ENCODE measurements around the gene NYAP2.

The NYAP2 gene

DNA sequence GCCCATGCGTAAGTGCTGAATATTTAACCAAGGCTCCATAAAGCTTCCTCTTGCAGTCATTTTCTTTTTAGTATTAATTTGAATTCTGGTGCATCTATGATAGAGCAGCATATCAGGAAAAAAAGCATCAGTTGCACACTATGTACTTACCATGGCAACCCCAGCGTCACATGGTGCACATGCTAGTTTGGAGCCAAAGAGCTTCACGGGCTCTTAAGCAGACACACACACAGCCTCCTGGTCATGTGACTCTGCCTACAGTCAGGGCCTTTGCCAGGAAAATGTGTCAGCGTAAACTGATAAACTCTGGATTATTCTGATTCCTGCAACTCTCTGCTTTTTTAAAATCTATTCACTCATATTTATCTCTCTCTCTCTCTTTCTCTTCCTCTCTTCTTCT is 30.2 kb downstream of the NYAP2 start:
- DNase-seq: peak; percentile 8

DNA sequence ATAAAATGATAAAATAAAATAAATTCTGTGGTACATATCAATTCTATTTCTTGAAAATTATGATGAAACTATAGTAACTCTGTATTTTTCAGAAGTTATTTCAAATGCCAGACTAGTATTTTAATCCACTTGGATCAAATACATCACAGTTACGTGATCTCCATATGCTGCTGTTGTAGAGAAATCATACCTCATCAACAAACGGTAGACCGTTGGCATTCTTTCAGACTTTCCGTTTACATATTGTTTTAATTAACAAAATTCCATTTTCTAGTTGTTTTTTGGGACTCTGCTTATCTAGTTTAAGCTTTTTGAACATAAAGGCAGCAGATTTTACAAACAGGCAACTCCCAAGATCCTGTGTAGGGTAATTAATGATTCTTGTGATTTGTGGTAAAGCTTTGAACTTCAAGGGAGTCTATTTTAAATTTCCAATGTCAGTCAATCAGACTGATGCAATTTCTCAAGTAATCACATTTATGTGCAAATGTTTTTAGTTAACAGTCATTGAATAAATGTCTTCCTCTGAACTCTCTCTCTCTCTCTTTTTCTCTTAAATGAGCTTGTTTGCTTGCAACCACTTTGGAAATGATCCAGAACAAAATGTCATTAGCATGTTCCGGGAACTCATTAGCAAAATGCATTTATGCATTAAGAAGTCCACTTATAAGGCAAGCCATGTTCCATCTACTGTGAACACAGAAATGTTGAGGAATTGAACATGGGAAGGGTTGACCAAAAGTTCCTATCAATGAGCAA is 31.8 kb downstream of the NYAP2 start:
- no peak for DNase-seq

DNA sequence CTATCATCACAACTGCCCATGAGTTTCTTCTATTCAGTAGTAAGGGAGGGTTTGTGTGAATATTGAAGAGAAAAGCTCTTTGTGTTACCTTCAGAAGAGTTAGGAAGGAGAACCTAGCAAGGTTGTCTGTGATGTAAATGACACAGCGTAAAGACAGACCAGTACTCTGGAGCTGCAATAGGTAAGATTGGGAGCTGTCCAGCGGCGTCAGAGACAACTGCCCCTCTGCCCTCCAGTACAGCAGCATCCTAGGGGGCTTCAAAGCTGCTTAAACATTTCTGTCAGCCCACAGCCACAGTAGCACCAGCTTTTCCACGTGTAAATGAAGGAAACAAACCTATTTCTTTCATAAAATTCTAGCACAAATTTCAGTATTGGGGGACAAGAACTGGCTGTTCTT is 34.5 kb downstream of the NYAP2 start:
- DNase-seq: no peak

DNA sequence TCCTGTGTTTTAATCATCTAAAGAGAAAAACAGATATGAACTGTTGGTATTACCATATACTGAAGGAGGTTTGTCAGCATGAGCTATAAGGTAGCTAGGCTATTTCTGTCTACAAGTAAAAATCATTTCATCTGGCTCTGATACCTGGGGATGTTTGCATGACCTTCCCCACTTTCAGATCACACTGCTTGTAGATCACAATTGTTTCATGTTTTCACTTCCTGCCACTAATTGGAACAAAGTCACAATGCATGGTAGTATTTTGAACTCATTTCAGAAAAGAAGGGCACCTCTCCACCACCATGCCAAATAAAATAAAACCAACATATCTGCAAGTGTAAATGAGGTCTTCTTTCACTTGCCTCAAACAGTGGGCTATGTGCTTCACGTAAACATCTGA is 37.8 kb downstream of the NYAP2 start:
- DNase-seq: no peak

DNA sequence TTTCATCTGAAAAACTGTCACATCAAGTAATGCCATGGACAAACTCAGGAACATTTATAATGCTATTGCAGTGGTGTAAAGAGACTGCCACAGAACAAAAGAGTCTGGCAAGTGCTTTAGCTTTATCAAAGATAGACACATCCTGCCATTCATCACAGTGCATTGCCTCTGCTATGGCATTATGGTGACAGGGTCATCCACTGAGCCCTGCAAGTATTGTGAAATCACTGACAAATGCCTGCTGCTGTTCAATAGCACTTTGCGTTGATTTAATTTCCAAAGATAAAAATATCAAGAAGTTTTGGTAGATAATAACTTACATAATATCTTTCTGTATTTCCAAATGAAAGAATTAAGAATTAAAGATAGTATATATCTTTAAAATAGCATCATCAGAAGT is 38.7 kb downstream of the NYAP2 start:
- no peak for DNase-seq

DNA sequence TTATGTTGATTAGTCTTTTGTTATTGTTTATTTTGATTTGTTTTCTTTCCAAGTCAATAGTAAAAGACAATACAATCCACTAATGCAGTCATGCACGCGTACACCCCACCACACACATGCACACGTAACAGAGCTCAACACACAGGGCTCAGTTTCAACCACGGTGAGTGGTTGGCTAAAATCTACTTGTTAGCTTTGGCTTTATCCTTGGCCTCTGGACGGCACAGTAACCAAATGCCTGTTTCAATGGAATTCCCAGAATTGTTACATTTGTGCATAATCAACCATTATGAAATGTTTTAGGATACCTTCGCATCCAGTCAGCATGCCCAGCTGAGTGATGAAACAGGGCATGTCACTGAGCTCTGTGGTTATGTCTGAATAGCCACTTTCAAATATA is 53.2 kb downstream of the NYAP2 start:
- no peak for DNase-seq

DNA sequence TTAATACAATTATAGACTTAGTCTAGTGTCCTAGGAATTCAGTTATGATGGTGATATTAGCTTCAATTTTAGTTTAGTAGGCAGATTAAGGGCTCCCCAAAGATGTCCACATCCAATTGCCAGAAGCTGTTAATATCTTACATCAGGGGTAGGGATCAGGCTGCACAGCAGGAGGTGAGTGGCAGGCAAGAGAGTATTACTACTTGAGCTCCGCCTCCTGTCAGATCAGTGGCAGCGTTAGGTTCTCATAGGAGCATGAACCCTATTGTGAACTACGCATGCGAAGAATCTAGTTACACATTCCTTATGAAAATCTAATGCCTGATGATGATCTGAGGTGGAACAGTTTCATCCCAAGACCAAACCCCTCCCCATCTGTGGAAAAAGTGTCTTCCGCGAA is 54.9 kb downstream of the NYAP2 start:
- DNase-seq: no peak

DNA sequence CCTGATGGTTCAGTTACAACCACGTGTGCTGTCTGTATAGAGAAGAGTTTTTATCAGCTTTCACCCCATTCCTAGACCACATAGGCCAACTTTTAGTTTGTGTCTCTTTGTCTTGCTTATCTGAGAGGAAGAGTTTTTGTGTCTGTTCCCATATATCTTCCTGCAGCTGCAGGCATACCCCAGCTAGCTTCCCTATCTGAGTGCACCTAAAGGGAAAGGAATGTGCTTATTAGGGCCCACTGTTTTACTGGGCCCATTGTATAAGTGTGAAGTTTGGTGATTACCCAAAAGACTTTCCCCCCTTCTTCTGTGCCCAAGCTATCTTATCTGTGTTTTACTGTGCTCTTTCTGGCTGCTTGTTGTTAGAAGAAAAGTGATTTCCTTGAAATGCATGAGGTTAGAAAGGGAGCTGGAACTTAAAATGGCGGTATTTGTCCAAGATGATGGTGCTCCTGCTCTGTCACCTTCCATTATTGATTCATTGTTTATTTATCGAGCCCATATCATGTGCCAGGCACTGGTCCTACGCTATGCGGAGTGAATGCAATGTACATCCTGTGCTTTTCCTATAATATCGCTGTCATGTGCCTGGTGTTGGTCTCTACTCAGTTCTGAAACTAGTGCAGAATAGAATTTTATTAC is 57.2 kb downstream of the NYAP2 start:
- DNase-seq: peak; percentile 39

DNA sequence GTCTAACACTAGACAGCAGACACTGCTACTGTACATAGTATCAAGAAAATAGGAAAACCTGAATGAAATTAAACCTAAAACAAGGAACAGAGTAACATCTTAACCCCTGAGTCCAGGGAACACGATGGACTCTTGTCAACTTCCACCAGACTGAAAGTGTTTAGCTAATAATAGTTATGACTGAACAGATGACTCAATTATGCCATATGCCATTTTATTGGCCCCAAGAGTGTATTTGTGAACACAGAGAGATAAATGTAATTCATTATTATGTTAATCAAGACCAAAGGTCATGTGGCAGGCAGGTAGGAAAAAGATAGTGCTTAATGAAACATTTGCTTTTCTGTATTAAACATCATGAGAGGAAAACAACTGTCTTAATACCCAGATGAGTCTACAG is 58.0 kb downstream of the NYAP2 start:
- DNase-seq: no peak

DNA sequence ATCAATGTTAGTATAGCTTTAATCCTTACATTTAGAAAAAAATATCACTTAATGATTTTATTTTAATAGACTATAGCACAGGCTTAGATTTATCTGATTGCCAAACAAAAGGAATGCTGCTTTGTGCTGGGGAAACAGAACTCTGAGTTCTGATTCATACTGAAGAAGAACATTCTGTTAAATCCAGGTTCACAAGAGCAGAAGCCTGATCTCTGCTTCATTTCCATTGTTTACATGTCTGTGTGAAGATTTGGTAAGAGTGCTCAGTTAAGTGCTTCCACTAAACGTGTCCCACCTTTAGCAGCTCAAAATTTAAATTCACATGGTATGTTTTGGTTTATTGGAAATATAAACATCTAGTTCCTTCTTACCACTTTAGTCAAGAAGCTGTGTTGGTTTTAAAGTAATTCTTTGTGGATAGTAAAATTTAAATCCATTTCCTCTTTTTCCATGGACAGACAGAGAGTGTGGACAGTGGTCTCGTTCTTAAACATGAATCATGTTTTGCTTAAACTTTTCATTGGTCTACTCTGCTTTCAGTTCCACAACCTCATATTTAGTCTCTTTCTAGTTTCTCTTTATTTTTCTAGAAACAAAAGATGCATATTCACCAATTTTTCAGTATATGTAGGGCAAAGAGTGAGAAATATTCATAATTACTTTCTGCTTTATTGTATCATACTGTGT is 59.1 kb downstream of the NYAP2 start:
- no peak for DNase-seq

DNA sequence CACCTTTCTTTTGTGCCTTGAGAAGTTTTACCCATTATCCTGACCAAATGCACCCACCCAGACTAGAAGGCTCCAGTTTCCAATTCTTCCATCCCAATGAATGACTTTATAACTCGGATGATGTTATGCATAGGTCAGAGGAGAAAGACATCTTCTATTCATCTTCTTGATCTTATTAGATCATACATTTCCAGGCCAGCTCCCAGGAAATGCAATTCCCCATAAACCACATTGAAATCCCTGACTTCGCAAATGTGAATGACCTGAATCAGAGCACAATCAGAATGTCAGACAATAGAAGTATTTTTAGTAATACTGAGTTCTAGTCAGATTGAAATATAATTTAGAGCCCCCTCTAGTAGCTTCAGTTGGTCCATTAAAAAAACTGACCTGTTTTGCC is 62.9 kb downstream of the NYAP2 start:
- no peak for DNase-seq

DNA sequence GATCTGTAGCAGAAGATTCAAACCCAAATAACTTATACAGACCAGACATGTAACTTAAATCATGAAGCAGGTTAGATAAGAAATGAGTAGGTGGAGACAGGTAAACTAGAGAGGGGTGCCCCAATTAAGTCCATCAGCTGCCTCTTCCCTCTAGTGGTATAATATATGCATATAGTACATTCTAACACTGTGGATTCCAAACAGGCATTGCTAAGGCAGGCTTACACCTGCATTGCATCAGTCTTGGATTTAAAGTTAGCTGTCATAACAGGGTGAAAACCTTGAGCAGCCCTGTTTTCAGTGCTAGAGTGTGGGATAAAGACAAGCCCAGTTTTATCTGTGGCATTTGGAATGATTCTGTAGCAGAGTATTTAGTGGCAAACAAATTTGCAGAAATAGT is 63.4 kb downstream of the NYAP2 start:
- DNase-seq: no peak

DNA sequence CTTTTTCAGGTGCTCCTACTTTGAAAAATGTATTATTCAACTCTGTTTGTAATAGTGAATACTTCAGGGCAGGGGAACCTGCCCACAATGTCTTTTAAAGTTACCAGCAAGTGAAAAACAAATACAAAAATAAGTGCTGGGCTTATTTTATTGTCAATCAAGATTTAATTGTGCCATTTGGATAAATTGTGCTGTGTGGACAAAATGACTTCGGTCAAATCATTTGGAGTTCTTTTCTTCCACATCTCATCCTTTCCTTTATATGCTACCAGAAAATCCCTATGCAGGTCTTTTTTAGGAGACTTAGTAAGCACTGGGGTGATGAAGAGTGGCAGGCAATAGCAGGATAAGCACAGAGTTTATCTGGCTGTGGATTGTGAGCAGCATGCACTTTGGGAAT is 63.9 kb downstream of the NYAP2 start:
- no peak for DNase-seq

DNA sequence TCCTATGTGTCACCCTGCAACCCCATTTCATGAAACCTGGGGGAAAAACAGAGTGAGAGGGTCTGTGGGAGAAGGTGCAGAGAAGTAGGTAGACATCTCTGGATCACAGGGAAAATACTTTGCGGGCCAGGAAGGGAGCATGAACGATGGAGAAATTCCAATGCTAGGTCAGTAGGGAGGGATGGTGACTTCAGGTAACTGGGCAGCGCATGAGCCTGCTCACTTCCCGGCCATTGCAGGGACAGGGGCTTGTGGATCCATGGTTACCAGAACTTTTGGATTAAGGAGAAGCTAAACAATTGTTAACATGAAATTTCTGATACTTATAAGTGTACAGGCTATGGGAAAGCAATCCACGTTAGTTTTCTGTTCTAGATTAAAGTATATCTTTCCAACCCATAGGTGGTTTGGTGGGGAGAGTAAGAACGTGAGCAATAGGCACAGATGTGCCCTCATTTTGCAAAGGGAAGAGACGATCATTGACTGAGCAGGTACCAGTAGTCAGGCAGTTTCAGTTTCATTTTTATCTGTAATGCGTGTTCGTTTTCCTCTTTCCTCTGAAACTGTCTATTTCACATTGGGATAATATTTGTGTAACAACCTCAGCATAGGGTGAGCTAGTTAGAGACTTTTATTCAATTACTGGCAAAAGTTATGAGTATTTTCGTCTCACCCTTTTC is 65.0 kb downstream of the NYAP2 start:
- DNase-seq: peak; percentile 4

DNA sequence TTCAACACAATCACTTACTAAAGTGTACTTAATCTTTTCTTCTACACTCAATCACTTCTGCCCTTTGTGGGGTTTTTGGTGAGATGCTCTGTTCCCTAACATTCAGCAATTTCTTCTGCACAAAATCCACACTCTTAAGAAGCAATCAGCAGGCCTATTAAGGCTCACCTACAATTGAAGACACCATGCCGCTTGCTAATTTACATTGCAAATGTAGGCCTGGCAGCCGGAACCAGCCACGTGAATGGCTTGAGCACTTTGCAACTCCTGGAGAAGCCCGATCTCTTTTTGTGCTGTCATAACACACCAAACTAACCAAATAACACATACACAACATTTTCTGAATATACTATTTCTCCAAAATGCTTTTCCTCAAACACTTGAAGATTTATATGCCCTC is 66.3 kb downstream of the NYAP2 start:
- DNase-seq: no peak

DNA sequence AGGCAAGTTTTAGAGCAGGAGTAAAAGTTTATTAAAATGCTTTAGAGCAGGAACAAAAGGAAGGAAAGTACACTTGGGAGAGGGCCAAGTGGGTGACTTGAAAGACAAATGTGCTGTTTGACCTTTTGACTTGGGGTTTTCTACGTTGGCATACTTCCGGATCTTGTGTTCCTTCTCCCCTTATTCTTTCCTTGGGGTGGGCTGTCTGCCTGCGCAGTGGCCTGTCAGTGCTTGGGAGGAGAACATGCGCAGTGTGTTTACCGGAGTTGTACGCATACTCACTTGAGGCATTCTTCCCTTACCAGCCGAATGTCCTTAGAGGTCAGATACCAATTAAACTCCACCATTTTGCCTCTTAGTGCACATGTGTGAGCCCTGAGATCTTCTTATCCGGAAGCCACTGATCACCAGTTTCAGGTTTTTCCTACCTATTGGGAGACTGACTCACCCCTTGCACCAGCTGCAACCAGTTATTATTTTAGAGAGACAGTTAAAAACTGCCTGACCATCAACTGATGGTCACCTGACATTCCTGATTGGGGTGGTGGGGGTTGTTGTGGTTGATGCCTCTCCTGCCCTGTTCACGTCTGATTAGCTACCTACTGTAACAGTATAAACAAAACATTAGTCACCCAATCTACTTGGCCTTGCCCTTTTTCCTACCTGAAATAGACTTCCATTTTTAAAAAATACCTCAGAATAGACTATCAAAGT is 67.5 kb downstream of the NYAP2 start:
- DNase-seq: peak; percentile 13

DNA sequence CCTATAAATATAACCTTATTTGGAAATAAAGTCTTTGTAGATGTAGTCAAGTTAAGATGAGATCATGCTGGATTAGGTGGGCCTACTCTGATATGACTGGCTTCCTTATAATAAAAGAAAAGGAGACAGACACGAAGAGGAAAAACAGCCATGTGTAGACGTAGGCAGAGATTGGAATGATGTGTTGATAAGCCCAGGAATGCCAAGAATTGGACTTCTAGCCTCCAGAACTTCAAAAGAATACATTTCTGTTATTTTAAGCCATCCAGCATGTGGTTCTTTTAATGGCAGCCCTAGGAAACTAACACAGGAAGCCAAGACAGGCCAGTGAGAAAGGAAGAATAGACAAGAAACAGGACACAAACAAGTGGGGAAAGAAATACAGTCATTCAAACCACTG is 68.6 kb downstream of the NYAP2 start:
- DNase-seq: no peak

DNA sequence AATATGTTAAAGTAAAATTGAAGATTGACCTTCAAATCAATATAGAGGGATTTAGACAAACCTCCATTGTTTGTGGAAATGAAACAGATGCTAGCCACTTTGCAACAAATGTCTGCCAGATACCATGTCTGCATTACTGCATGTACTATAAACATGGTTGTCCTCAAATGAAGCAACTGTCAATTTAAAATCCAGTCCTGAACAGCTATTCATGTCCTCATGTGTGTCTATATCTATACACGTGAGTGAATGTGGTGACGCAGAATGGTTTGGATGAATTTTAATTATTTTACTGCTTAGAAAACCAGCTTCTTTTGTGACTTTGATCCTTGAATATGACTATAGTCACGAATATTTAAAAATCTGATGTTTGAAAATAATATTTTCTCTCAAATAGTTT is 71.5 kb downstream of the NYAP2 start:
- no peak for DNase-seq

DNA sequence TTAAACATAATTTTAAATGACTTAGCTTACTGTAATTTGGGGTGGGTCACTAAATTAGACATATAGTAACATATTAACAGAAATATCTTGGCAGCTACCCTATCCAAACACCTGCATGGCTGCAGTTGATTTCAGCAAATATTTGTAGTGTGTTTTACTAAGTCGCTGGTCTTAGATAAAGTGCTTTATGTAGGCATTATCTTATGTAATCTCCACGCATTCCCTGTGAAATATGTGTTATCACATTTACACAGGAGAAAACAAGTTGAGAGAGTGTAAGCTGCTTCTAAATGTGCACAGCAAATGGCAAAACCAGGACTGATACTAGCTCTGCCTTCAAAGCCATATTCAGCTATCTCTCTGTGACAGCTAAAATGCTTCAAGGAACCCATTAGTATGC is 72.0 kb downstream of the NYAP2 start:
- peak; percentile 58 for DNase-seq

DNA sequence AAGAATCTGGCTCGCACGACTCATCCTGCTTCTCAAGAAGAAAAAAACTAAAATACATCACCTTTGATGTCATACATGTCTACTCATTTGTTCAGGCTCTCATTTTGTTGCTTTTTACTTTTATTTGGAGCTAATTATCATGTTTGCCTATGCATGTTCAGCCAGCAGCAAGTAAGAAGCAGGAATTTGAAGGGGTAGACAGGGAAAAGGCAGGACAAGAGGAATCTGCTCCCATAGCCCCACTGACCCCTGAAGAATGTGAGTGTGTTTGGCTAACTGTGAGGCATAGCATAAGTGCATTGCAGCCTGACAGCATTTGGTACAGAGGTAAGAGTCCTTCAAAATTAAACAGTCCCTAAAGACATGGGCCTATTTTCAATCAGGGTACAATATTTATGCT is 72.7 kb downstream of the NYAP2 start:
- DNase-seq: no peak

DNA sequence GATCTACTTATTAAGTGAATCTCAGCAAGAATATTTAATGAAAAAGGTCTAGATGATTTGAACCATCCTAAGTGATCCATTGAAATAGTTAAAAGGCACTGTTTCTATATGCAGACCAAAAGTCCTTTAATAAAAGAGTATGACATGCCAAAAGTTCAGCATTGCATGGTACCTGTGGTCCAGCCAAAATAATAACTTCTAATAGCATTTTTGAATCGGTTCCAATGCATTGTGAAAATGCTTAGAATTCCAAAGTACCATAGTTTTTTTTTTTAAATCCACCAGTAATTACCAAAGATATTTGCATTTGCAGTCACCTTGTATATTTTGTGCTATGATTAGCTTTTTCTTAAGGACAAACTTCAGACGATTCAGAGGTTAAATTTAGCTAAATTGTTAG is 79.9 kb downstream of the NYAP2 start:
- no peak for DNase-seq

DNA sequence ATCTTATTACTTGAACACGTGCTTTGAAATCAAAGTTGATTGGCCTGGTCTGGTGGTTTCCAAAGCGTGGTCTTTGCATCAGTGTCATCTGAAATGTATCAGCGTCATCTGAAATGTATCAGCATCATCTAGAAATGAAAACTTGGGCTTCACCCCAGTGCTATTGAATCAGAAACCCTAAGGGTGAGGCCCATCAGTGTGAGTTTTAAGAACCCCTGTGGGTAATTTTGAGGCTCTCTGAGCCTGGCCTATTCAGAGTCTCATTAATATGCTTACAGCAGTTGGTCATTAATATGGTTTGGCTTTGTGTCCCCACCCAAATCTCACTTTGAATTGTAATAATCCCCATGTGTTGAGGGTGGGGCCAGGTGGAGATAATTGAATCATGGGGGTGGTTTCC is 85.2 kb downstream of the NYAP2 start:
- DNase-seq: no peak

DNA sequence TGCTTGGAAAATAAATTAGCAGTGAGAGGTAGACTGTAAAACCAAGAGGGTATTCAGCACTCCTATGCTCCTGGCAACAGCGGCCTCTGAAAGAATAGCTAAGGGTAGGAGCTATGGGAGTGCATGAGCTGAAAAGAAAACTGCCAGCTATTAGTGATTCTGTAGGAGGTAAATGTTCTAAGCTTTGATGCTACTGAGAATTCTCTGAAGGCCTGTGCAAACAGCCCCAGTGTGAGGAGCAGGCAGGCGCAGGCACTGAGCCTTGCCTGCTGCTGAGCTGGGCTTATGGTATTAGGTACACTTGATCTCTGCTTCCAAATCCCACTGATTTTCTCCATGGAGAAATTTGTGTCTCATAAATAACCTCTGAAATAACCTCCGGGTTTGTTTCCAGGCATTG is 86.7 kb downstream of the NYAP2 start:
- DNase-seq: no peak
